Measurements from ENCODE around the gene ADGRA3. TPM values are rescaled to one million over a fixed set of nuclear protein-coding genes. Genes with fewer than 3 reads are reported as not detected.

Gene ADGRA3
- total RNA-seq, 2 experiments from 2014 or later: 0.99 to 1.3 TPM

- DNase-seq (no peak), ATAC-seq (ENCODE audit: low read depth) (no peak)
- POLR2A ChIA-PET: no interaction called here
- H3K27ac Mint-ChIP-seq: no peak overlapping the region
- H3K36me3 Mint-ChIP-seq: no peaks in the 10 kb centered on the region
- H3K4me3 Mint-ChIP-seq: no peak overlapping the region
- H3K27me3 Mint-ChIP-seq: no peaks in the 10 kb centered on the region
- H3K9me3 Mint-ChIP-seq: no peaks in the 10 kb centered on the region
- H3K4me1 Mint-ChIP-seq: no peaks in the 10 kb centered on the region
Observed at GRCh38 chr4:22339491-22339890, 176.4 kb downstream of the ADGRA3 start.

GRCh38 chr4:22338796-22339195 lies 177.1 kb downstream of the ADGRA3 start:
- POLR2A ChIA-PET: no interaction called here
- ATAC-seq (ENCODE audit: low read depth) (no peak), DNase-seq (no peak)
- no peaks in the 10 kb centered on the region for H3K36me3 Mint-ChIP-seq
- H3K27me3 Mint-ChIP-seq: no peaks in the 10 kb centered on the region
- no peak overlapping the region for H3K27ac Mint-ChIP-seq
- no peaks in the 10 kb centered on the region for H3K9me3 Mint-ChIP-seq
- H3K4me1 Mint-ChIP-seq: no peaks in the 10 kb centered on the region
- H3K4me3 Mint-ChIP-seq: no peak overlapping the region

Other genes with a start within 250 kb of the ADGRA3 start
- not detected for gene GBA3, start 176.9 kb upstream of the ADGRA3 start, total RNA-seq

All from activated naive CD8-positive, alpha-beta T cell treated with anti-CD3 and anti-CD28 coated beads, Interleukin-2, amount 10 ng/mL, durations not matched to agents 7 days and 5 days (primary cell).